H1 (cell line): ENCODE measurements around the gene USP43. TPM values are rescaled to one million over a fixed set of nuclear protein-coding genes. Genes with fewer than 3 reads are reported as not detected.

ENCODE experiments used
- RAD21 ChIP-seq, 2 experiments: IDR thresholded peaks in 1 of 2; conservative IDR thresholded peaks in 1 of 2; 2 replicates each; pipeline ENCODE4 v1.6.1; 2011; ENCODE audit warnings: low read depth in 2 of 2, low read length in 2 of 2, improper control_type of control experiment in 1 of 2, inconsistent platforms in 1 of 2, mild to moderate bottlenecking in 1 of 2, moderate library complexity in 1 of 2
- SAP30 ChIP-seq: fragments of 300-600 bp; sonication (generic); IDR thresholded peaks from 2 replicates; pipeline ENCODE4 v1.7.1; 2012; ENCODE audit warnings: low read length, moderate library complexity, mild to moderate bottlenecking, inconsistent platforms; ENCODE audit not compliant: insufficient read depth, insufficient replicate concordance
- polyA plus RNA-seq, 7 experiments: library from polyadenylated mRNA; depleted of rRNA in 3 of 7; stranded (reverse) in 5 of 7; unstranded in 2 of 7; fragments of >200 nt in 5 of 7; fragments of 200-250 nt in 2 of 7; gene quantifications; 1 replicate in 5 of 7; 2 replicates in 1 of 7; 4 replicates in 1 of 7; pipeline versions ENCODE4 v1.2.1 to v1.2.3, GENCODE V29; 2011 to 2013; ENCODE audit warnings: missing spikeins in 2 of 7, mixed read lengths in 2 of 7
- total RNA-seq: library from RNA; stranded (reverse); fragmentation: NEBNext Ultra II Directional; extraction: Animal tissue kit (Norgen Biotek cat#: 25700); gene quantifications from 2 replicates; pipeline ENCODE4 v1.2.1, GENCODE V29; 2021

The USP43 gene
- total and polyA plus RNA-seq, 2 of the 8 experiments (the other 6 are each of a cell fraction or from before 2014, with no cell fraction given) = 3.0 to 7.2 TPM

- TF ChIP-seq SAP30 (no peak), RAD21 (IDR thresholded peaks at IDR 0.05 in 1 of 2, conservative IDR thresholded peaks at IDR 0.05 in 1 of 2; ENCODE audit: low read depth in 2 of 2, low read length in 2 of 2) (peak in 1 of 2 experiments; percentile 9; a peak in 1 of 4 replicates)
These were observed 16.8 kb upstream of the USP43 start (continued) for GRCh38 chr17:9628509-9628908.
